ENCODE results near the gene MAN2B1.
A peak's percentile ranks its signal among the peaks of the same experiment; 100 is the strongest.
"Not testable (repeated sequence)": the region's sequence is repeated elsewhere in the genome, so short reads cannot be mapped to it uniquely, and the experiment has no call there.

The MAN2B1 gene

GRCh38 chr19:12666265-12667048, at the start of gene MAN2B1, which contains the start of gene WDR83:
TSS of gene MAN2B1 (minus strand) at chr19:12666742. CDS start at chr19:12666701, 41 bp downstream.
TSS of gene WDR83 (plus strand) at chr19:12666807. CDS start at chr19:12669791, 2,984 bp downstream.
- peak; percentile 72 to 83 for DNase-seq (ENCODE audit: low read depth in 2 of 2)

GRCh38 chr19:12715929-12716328, 49.4 kb upstream of the MAN2B1 start:
- no peak for DNase-seq (ENCODE audit: low read depth in 2 of 2)

- DNase-seq (ENCODE audit: low read depth in 2 of 2): no peak
Measured at GRCh38 chr19:12715102-12715501, 48.6 kb upstream of the MAN2B1 start.

- not testable (repeated sequence) for DNase-seq (ENCODE audit: low read depth in 2 of 2)
Measured at GRCh38 chr19:12713304-12713703, 46.8 kb upstream of the MAN2B1 start.

- DNase-seq (ENCODE audit: low read depth in 2 of 2): not testable (repeated sequence)
Measured at GRCh38 chr19:12712077-12712476, 45.5 kb upstream of the MAN2B1 start.

GRCh38 chr19:12711187-12711586, 44.6 kb upstream of the MAN2B1 start:
- no peak for DNase-seq (ENCODE audit: low read depth in 2 of 2)

- DNase-seq (ENCODE audit: low read depth in 2 of 2): no peak
Measured at GRCh38 chr19:12708641-12709040, 42.1 kb upstream of the MAN2B1 start.

GRCh38 chr19:12706332-12706718, 39.8 kb upstream of the MAN2B1 start:
- DNase-seq (ENCODE audit: low read depth in 2 of 2): no peak

GRCh38 chr19:12705654-12706331, 39.3 kb upstream of the MAN2B1 start:
- no peak for DNase-seq (ENCODE audit: low read depth in 2 of 2)

GRCh38 chr19:12705169-12705568, 38.6 kb upstream of the MAN2B1 start:
- no peak for DNase-seq (ENCODE audit: low read depth in 2 of 2)

GRCh38 chr19:12703046-12703445, 36.5 kb upstream of the MAN2B1 start:
- DNase-seq (ENCODE audit: low read depth in 2 of 2): peak in 1 of 2 donors; percentile 36

GRCh38 chr19:12701596-12702282, 35.2 kb upstream of the MAN2B1 start:
- no peak for DNase-seq (ENCODE audit: low read depth in 2 of 2)

- DNase-seq (ENCODE audit: low read depth in 2 of 2): no peak
Measured at GRCh38 chr19:12698138-12698537, 31.6 kb upstream of the MAN2B1 start.

GRCh38 chr19:12697425-12697824, 30.9 kb upstream of the MAN2B1 start:
- DNase-seq (ENCODE audit: low read depth in 2 of 2): not testable (repeated sequence)

- DNase-seq (ENCODE audit: low read depth in 2 of 2): peak; percentile 90 to 98
Measured at GRCh38 chr19:12696366-12697335, 30.1 kb upstream of the MAN2B1 start, which contains the start of gene FBXW9. TSS of gene FBXW9 (minus strand) at chr19:12696631. CDS start at chr19:12696581, 50 bp downstream.

- no peak for DNase-seq (ENCODE audit: low read depth in 2 of 2)
Measured at GRCh38 chr19:12695997-12696365, 29.4 kb upstream of the MAN2B1 start.

- DNase-seq (ENCODE audit: low read depth in 2 of 2): no peak
Measured at GRCh38 chr19:12695514-12695913, 29.0 kb upstream of the MAN2B1 start.

- no peak for DNase-seq (ENCODE audit: low read depth in 2 of 2)
Measured at GRCh38 chr19:12695096-12695495, 28.6 kb upstream of the MAN2B1 start.

- DNase-seq (ENCODE audit: low read depth in 2 of 2): no peak
Measured at GRCh38 chr19:12694641-12695040, 28.1 kb upstream of the MAN2B1 start.

GRCh38 chr19:12692960-12693359, 26.4 kb upstream of the MAN2B1 start:
- DNase-seq (ENCODE audit: low read depth in 2 of 2): no peak

- no peak for DNase-seq (ENCODE audit: low read depth in 2 of 2)
Measured at GRCh38 chr19:12689581-12690216, 23.2 kb upstream of the MAN2B1 start.

All from stimulated activated CD8-positive, alpha-beta memory T cell treated with anti-CD3 and anti-CD28 coated beads, Interleukin-2, amount 100 ng/mL, for 48 hours (primary cell).